Measurements from ENCODE around the gene ARHGDIG.
A peak's percentile ranks its signal among the peaks of the same experiment; 100 is the strongest.

Gene ARHGDIG

DNA sequence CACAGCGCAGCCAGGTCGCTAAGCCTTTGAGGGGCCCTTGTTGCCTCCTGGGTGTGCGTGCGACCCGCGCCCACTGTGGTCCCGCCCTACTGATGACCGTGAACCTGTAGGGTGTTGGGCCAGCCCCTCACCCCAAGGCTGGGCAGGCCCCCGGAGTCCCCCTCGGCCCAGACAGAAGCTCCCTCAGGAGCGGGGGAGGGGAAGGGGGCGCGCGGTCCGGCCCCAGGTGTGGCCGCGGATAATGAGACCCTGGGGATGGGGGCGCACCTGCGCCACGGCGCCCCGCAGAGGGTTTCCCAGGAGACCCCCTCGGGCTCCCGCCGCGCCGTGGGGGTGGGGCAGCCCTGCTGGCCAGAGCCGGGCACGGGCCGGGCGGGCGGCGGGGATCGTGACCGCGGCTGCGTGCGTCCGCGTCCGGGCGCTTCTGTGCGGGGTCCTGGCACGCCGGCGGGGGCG, 358 bp upstream of the ARHGDIG start:
- Mint-ChIP-seq H3K4me1 (no peaks in the 10 kb centered on the region), H3K4me3 (peak overlapping the region in 1 of 3 experiments; percentile 31), H3K27ac (no peak overlapping the region), H3K27me3 (ENCODE audit: low read depth) (peaks cover 49% of the 10 kb centered on the region), H3K9me3 (no peaks in the 10 kb centered on the region), H3K36me3 (ENCODE audit: low read depth) (no peaks in the 10 kb centered on the region)
- TF ChIP-seq, protein P1, sequence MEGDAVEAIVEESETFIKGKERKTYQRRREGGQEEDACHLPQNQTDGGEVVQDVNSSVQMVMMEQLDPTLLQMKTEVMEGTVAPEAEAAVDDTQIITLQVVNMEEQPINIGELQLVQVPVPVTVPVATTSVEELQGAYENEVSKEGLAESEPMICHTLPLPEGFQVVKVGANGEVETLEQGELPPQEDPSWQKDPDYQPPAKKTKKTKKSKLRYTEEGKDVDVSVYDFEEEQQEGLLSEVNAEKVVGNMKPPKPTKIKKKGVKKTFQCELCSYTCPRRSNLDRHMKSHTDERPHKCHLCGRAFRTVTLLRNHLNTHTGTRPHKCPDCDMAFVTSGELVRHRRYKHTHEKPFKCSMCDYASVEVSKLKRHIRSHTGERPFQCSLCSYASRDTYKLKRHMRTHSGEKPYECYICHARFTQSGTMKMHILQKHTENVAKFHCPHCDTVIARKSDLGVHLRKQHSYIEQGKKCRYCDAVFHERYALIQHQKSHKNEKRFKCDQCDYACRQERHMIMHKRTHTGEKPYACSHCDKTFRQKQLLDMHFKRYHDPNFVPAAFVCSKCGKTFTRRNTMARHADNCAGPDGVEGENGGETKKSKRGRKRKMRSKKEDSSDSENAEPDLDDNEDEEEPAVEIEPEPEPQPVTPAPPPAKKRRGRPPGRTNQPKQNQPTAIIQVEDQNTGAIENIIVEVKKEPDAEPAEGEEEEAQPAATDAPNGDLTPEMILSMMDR (IDR thresholded peaks at IDR 0.05; ENCODE audit: unreplicated experiment in 3 of 3): no peak

DNA sequence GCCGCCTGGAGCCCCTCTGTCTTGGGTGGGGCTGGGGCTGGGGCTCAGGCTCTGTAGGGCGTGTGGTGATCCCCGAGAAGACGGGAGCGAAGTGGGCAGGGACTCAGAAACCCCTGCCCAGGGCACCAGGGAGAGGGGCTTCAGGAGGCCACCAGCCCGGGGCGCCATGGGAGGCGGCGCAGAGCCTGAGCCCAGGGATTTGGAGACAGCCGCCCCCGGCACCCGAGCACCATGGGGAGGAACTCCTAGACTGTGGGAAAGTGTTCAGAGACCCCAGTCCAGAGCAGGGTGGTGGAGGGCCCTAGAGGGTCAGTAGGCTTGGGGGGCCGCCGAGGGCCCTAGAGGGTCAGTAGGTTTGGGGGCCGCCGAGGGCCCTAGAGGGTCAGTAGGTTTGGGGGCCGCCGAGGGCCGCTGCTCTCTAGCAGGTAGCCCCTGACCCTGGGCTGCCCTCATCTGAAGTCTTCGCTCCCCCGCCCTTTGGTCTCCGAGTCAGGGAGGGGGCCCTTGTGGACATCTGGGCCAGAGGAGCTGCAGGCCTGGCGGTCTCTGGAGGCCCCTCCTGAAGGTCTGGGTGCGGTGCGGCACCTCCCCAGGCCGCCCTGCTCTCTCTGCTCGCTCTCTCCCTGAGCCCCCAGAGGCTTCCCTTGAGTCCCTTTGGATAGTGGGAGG, 734 bp downstream of the ARHGDIG start:
- TF ChIP-seq, protein P1 (IDR thresholded peaks at IDR 0.05; ENCODE audit: unreplicated experiment in 3 of 3): no peak
- no peaks in the 10 kb centered on the region for H3K9me3 Mint-ChIP-seq

DNA sequence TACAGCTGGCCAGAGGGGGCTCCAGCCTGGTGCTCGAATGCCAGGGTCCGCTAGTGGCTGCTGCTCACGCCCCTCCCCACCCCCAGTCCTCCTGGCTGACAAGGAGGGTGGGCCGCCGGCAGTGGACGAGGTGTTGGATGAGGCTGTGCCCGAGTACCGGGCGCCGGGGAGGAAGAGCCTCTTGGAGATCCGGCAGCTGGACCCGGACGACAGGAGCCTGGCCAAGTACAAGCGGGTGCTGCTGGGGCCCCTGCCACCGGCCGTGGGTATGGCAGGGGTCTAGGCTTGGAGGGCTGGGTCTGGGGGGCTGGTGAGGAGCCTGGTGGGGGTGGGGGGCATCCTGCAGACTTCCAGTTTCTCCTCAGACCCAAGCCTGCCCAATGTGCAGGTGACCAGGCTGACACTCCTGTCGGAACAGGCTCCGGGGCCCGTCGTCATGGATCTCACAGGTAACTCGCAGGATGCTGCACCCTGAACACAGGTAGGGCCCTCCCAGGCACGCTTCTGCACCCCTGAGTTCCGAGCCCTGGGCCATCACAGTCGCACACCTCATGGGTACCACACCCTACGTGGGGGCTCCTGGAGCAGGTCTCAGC, 1.4 kb downstream of the ARHGDIG start:
- no peaks in the 10 kb centered on the region for H3K9me3 Mint-ChIP-seq
- peaks cover 6% of the 10 kb centered on the region for H3K36me3 Mint-ChIP-seq (ENCODE audit: low read depth)
- peak overlapping the region in 1 of 3 experiments; percentile 37 for H3K4me3 Mint-ChIP-seq
- H3K27me3 Mint-ChIP-seq (ENCODE audit: low read depth): peaks cover 42% of the 10 kb centered on the region
- no peak overlapping the region for H3K27ac Mint-ChIP-seq
- TF ChIP-seq, protein P1 (IDR thresholded peaks at IDR 0.05; ENCODE audit: unreplicated experiment in 3 of 3): no peak
- H3K4me1 Mint-ChIP-seq: no peaks in the 10 kb centered on the region

More for the DNA sequence above, 734 bp downstream of the ARHGDIG start:
- Mint-ChIP-seq H3K4me1 (no peaks in the 10 kb centered on the region), H3K36me3 (ENCODE audit: low read depth) (no peaks in the 10 kb centered on the region), H3K27ac (no peak overlapping the region), H3K4me3 (peak overlapping the region in 2 of 3 experiments; percentile 51 to 56), H3K27me3 (ENCODE audit: low read depth) (peaks cover 48% of the 10 kb centered on the region)

DNA sequence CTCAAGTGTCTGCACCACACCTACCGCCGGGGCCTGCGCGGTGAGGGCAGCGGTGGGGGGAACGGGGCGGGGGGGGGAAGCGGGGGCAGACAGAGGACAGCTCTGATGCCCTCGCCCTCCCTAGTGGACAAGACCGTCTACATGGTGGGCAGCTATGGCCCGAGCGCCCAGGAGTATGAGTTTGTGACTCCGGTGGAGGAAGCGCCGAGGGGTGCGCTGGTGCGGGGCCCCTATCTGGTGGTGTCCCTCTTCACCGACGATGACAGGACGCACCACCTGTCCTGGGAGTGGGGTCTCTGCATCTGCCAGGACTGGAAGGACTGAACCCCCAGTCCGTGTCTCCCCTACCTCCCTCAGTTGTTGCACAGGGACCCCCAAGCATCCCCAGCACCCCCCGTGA, 2.1 kb downstream of the ARHGDIG start:
- H3K4me1 Mint-ChIP-seq: no peaks in the 10 kb centered on the region
- H3K9me3 Mint-ChIP-seq: no peaks in the 10 kb centered on the region
- peaks cover 34% of the 10 kb centered on the region for H3K27me3 Mint-ChIP-seq (ENCODE audit: low read depth)
- H3K36me3 Mint-ChIP-seq (ENCODE audit: low read depth): peaks cover 12% of the 10 kb centered on the region
- TF ChIP-seq, protein P1 (IDR thresholded peaks at IDR 0.05; ENCODE audit: unreplicated experiment in 3 of 3): no peak
- H3K4me3 Mint-ChIP-seq: no peak overlapping the region
- H3K27ac Mint-ChIP-seq: no peak overlapping the region

DNA sequence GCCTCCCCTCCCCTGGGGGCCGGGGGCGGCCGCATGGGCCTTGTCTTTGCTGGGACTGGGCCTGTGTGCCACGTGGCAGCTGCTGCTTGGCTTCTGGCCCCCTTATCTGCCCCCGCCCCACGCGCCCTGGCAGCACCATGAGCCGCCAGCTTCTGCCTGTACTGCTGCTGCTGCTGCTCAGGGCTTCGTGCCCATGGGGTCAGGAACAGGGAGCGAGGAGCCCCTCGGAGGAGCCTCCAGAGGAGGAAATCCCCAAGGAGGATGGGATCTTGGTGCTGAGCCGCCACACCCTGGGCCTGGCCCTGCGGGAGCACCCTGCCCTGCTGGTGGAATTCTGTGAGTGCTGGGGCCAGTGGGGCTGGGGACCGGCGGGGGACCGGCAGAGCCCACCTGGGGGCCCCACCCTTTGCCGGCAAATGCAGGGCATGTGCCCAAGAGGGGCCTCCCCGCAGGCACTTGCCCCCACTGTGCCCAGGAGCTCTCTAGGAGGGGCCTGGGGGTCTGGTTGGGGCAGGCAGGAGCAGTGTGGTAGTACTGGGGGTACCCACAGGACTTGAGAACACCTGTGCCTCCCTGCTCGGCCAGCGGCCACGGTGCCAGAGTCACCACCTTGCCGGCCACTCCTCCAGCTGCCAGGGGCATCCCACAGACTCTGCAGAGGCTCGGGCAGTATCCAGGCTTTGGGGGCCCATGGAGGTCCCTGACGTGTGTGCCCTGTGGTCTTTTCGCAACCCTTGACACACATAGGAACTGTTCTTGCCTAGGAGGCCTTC, 2.8 kb downstream of the ARHGDIG start, which contains the start of gene PDIA2:
Gene PDIA2, plus strand, starts transcription at position 132 of the 773 bp plus-strand sequence. Its CDS starts 6 bp downstream, at position 138.
- H3K27me3 Mint-ChIP-seq (ENCODE audit: low read depth): peaks cover 30% of the 10 kb centered on the region
- TF ChIP-seq, protein P1 (IDR thresholded peaks at IDR 0.05; ENCODE audit: unreplicated experiment in 3 of 3): no peak
- H3K4me1 Mint-ChIP-seq: no peaks in the 10 kb centered on the region
- H3K4me3 Mint-ChIP-seq: no peak within 1 kb of the TSS
- no peak within 1 kb of the TSS for H3K27ac Mint-ChIP-seq
- H3K36me3 Mint-ChIP-seq (ENCODE audit: low read depth): peaks cover 17% of the 10 kb centered on the region
- H3K9me3 Mint-ChIP-seq: no peaks in the 10 kb centered on the region

All from nephron (organoid).